GM19324 (cell line): ENCODE data around the gene C16orf95.
"Not testable (repeated sequence)": the region's sequence is repeated elsewhere in the genome, so short reads cannot be mapped to it uniquely, and the experiment has no call there.

Experiments used
- ATAC-seq: cut with Tn5 transposase; IDR thresholded peaks from one replicate; pipeline ENCODE4 v1.9.1; 2021; ENCODE audit warnings: mild to moderate bottlenecking, moderate library complexity; ENCODE audit not compliant: unreplicated experiment, low FRiP score

Gene C16orf95

GRCh38 chr16:87347932-87348615 is 30.9 kb upstream of the C16orf95 start:
- no peak for ATAC-seq

- ATAC-seq, result no peak
These were observed 29.4 kb upstream of the C16orf95 start for GRCh38 chr16:87346517-87347060.

GRCh38 chr16:87345726-87346424 is 28.7 kb upstream of the C16orf95 start:
- no peak for ATAC-seq

- no peak for ATAC-seq
These were observed 27.9 kb upstream of the C16orf95 start for GRCh38 chr16:87344931-87345631.

GRCh38 chr16:87344165-87344930 is 27.2 kb upstream of the C16orf95 start:
- no peak for ATAC-seq

GRCh38 chr16:87343753-87344050 is 26.5 kb upstream of the C16orf95 start:
- no peak for ATAC-seq

- ATAC-seq, result no peak
These were observed 26.0 kb upstream of the C16orf95 start for GRCh38 chr16:87342978-87343752.

GRCh38 chr16:87342504-87342903 is 25.3 kb upstream of the C16orf95 start:
- ATAC-seq, result no peak

GRCh38 chr16:87340198-87340597 is 23.0 kb upstream of the C16orf95 start:
- ATAC-seq, result no peak

- not testable (repeated sequence) for ATAC-seq
These were observed 22.5 kb upstream of the C16orf95 start for GRCh38 chr16:87339724-87340105.

GRCh38 chr16:87339086-87339723 is 22.0 kb upstream of the C16orf95 start:
- no peak for ATAC-seq

- no peak for ATAC-seq
These were observed 21.1 kb upstream of the C16orf95 start for GRCh38 chr16:87338155-87338765.

- ATAC-seq, result no peak
These were observed 20.1 kb upstream of the C16orf95 start for GRCh38 chr16:87337262-87337771.

- no peak for ATAC-seq
These were observed 19.4 kb upstream of the C16orf95 start for GRCh38 chr16:87336434-87337240.

- ATAC-seq, result no peak
These were observed 18.6 kb upstream of the C16orf95 start for GRCh38 chr16:87335625-87336433.

GRCh38 chr16:87334651-87335624 is 17.7 kb upstream of the C16orf95 start:
- ATAC-seq, result no peak
